ENCODE data around the gene IL19.

DNA sequence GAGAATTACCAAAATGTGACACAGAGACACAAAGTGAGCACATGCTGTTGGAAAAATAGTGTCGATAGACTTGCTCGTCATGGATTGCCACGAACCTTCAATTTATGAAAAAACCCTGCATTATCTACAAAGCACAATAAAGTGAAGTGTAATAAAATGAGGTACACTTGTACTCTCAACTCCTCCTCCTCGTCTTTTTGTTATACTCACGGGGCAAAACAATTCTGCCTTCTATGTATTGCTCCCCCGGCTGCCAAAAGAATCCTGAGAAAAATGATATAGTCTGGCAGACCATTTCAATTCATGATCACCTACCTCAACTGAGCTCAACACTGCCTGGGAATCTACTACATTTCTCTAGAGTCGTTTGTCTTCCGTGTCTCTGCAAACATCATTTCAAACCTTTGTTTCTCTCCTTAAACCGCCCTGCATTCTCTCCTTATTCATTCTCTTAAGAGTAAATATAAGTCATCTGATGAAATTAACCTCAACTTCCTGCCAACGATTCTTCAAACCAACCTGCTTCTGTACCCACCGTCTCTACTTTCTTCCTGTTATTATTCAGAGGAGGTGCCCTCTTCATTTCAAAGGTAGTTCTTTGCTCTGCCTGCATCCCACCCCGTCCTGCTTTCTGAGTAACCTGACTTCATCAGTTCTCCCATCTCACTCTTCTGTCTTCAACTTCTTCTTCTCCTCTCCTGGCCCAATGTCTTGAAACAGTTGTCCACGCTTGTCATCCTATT is 12.9 kb upstream of the IL19 start:
- TF ChIP-seq, protein P1, sequence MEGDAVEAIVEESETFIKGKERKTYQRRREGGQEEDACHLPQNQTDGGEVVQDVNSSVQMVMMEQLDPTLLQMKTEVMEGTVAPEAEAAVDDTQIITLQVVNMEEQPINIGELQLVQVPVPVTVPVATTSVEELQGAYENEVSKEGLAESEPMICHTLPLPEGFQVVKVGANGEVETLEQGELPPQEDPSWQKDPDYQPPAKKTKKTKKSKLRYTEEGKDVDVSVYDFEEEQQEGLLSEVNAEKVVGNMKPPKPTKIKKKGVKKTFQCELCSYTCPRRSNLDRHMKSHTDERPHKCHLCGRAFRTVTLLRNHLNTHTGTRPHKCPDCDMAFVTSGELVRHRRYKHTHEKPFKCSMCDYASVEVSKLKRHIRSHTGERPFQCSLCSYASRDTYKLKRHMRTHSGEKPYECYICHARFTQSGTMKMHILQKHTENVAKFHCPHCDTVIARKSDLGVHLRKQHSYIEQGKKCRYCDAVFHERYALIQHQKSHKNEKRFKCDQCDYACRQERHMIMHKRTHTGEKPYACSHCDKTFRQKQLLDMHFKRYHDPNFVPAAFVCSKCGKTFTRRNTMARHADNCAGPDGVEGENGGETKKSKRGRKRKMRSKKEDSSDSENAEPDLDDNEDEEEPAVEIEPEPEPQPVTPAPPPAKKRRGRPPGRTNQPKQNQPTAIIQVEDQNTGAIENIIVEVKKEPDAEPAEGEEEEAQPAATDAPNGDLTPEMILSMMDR (IDR thresholded peaks at IDR 0.05 in 4 of 5, conservative IDR thresholded peaks at IDR 0.05 in 1 of 5), result no peak
- TF ChIP-seq POLR2A (IDR thresholded peaks at IDR 0.05), result no peak
